AG04450 (cell line): ENCODE measurements around the gene GAREM1. TPM values are rescaled to one million over a fixed set of nuclear protein-coding genes. Genes with fewer than 3 reads are reported as not detected.
"Not testable (repeated sequence)": the region's sequence is repeated elsewhere in the genome, so short reads cannot be mapped to it uniquely, and the experiment has no call there.

ENCODE experiments used
- CTCF ChIA-PET: fragments of 300-600, 350-600 bp; formaldehyde crosslinking; extraction: SDS; loops from one replicate; lab custom pipeline; 2022; ENCODE audit warnings: antibody characterized with exemption, inconsistent platforms; lab: Charles Lee
- POLR2A ChIA-PET: fragments of 350-600 bp; formaldehyde crosslinking; extraction: SDS; loops from one replicate; lab custom pipeline; 2021; ENCODE audit warnings: antibody characterized with exemption, inconsistent platforms; lab: Yijun Ruan, JAX
- DNase-seq: peaks from one replicate; pipeline ENCODE4 v3.0.0-alpha.2; 2011; ENCODE audit warnings: low read depth, low spot score
- H3K27ac ChIP-seq: one replicate; pipeline ENCODE4 v1.5.1; 2012; ENCODE audit warnings: low read depth, low read length, control low read depth
- H3K27me3 ChIP-seq: one replicate; pipeline ENCODE4 v1.6.0; 2012; ENCODE audit warnings: low read length; ENCODE audit not compliant: control insufficient read depth, insufficient read depth
- H3K4me3 ChIP-seq: 2 replicates; pipeline ENCODE4 v1.5.1; 2011; ENCODE audit warnings: mild to moderate bottlenecking, low read depth, low read length, control low read depth
- H3K9me3 ChIP-seq: 2 replicates; pipeline ENCODE4 v1.5.1; 2012; ENCODE audit warnings: low read length; ENCODE audit not compliant: control insufficient read depth, insufficient read depth
- polyA plus RNA-seq: library from polyadenylated mRNA; depleted of rRNA; stranded (reverse); fragments of >200 nt; gene quantifications from 2 replicates; pipeline ENCODE4 v1.2.3, GENCODE V29; 2011
- TF ChIP-seq, protein P1 (sequence below): IDR thresholded peaks from 2 replicates; pipeline ENCODE4 v1.5.1; 2011; ENCODE audit warnings: low read depth, low read length, control low read depth, inconsistent platforms

GAREM1 gene
- polyA plus RNA-seq, 1 experiment, result 3.4 TPM

GRCh38 chr18:32353257-32353656 is 117.4 kb downstream of the GAREM1 start:
- Histone ChIP-seq H3K9me3 (no peaks in the 10 kb centered on the region), H3K27ac (no peak overlapping the region), H3K27me3 (no peaks in the 10 kb centered on the region), H3K4me3 (no peak overlapping the region)
- CTCF ChIA-PET, result no interaction called here
- TF ChIP-seq, protein P1, sequence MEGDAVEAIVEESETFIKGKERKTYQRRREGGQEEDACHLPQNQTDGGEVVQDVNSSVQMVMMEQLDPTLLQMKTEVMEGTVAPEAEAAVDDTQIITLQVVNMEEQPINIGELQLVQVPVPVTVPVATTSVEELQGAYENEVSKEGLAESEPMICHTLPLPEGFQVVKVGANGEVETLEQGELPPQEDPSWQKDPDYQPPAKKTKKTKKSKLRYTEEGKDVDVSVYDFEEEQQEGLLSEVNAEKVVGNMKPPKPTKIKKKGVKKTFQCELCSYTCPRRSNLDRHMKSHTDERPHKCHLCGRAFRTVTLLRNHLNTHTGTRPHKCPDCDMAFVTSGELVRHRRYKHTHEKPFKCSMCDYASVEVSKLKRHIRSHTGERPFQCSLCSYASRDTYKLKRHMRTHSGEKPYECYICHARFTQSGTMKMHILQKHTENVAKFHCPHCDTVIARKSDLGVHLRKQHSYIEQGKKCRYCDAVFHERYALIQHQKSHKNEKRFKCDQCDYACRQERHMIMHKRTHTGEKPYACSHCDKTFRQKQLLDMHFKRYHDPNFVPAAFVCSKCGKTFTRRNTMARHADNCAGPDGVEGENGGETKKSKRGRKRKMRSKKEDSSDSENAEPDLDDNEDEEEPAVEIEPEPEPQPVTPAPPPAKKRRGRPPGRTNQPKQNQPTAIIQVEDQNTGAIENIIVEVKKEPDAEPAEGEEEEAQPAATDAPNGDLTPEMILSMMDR, result no peak
- POLR2A ChIA-PET, result no interaction called here
- DNase-seq, result no peak

DNA sequence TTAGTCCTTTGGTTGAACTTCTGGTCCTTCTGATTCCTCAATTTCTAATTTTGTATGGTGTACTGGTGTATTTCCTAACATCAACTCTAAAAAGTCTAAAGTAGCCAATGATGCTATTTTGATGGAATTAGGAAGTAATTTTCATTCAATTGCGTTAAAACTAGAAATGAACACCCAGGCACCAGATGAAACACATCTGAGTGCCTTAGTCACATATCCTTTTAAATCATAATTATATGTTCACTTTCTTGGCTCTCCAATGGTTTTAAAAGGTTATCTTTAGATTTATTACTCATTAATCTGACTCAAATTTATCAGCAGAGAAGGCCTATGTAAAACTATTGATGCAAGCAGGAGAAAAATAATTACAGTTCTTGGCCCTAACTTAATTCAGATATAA is 119.7 kb downstream of the GAREM1 start:
- no peaks in the 10 kb centered on the region for H3K27me3 ChIP-seq
- ChIA-PET POLR2A (no interaction called here), CTCF (interaction anchor here (2.1 kb wide), 1 partner anchor 62 kb away, joined by 11 read pairs; no protein-coding TSS in a partner anchor)

GRCh38 chr18:32349728-32350395 is 120.8 kb downstream of the GAREM1 start:
- ChIA-PET POLR2A (interaction anchor here (0.5 to 1.3 kb wide), 4 partner anchors 34 to 121 kb away, joined by 3 to 4 read pairs (median 4); partner anchors contain the start of gene GAREM1), CTCF (interaction anchor here (0.7 to 2.1 kb wide), 2 partner anchors 61 to 121 kb away, joined by 4 to 11 read pairs; partner anchors contain the start of gene GAREM1)
- H3K27ac ChIP-seq, result peak overlapping the region; percentile 53
- H3K4me3 ChIP-seq, result peak overlapping the region; percentile 50
- TF ChIP-seq, protein P1, result no peak
- H3K9me3 ChIP-seq, result no peaks in the 10 kb centered on the region
- H3K27me3 ChIP-seq, result no peaks in the 10 kb centered on the region
- peak; percentile 87 for DNase-seq

More for the DNA sequence above, 119.7 kb downstream of the GAREM1 start:
- DNase-seq, result no peak
- H3K4me3 ChIP-seq, result no peak overlapping the region
- H3K27ac ChIP-seq, result no peak overlapping the region
- H3K9me3 ChIP-seq, result no peaks in the 10 kb centered on the region
- TF ChIP-seq, protein P1, result no peak

DNA sequence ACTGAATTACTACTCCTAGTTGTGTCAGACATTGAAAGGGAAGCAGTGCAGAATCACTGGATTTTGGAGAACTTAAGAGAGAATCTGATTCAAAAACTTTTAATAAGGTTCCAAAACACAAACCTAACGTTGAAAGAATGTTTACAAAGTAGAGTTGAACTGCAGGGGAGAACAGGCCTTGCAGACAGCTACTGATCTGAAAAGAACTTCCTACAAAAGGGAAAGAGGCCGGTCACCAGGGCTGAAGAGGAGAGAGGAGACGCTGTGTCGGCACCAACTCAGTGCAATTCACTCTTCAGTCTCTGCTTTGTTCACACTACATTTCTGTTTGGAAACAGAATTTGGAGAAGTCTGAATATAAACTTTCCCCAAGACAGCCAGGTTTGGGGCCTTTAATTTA is 124.0 kb downstream of the GAREM1 start:
- Histone ChIP-seq H3K27me3 (no peaks in the 10 kb centered on the region), H3K4me3 (no peak overlapping the region), H3K27ac (peak overlapping the region; percentile 47), H3K9me3 (no peaks in the 10 kb centered on the region)
- TF ChIP-seq, protein P1, result no peak
- no peak for DNase-seq
- CTCF ChIA-PET, result no interaction called here
- POLR2A ChIA-PET, result no interaction called here

DNA sequence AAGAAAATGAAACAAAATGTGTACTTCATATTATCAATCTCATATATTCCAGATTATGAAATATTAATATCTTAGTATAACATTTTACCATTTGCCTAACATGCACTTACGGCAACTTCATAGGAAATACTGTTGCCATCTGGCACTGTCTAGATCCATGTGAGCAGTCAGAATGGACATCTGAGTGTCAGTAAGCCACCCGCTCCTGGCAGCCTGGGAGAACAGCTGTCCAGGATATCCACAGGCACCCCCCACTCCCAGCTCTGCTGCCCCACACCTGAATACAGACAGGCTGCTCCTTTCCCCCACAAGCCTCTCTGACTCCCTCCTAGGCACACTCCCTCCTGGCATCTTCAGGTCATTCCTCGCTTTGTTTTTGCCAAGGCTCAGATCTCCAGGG is 127.0 kb downstream of the GAREM1 start:
- TF ChIP-seq, protein P1, result no peak
- Histone ChIP-seq H3K27me3 (no peaks in the 10 kb centered on the region), H3K9me3 (no peaks in the 10 kb centered on the region), H3K27ac (no peak overlapping the region), H3K4me3 (no peak overlapping the region)
- no peak for DNase-seq
- ChIA-PET CTCF (interaction anchor here (1.6 kb wide), 1 partner anchor 54 kb away, joined by 5 read pairs; no protein-coding TSS in a partner anchor), POLR2A (no interaction called here)

- H3K27me3 ChIP-seq, H3K4me3 ChIP-seq, POLR2A ChIA-PET, DNase-seq, H3K27ac ChIP-seq, CTCF ChIA-PET, H3K9me3 ChIP-seq: not testable (repeated sequence)
Measured at GRCh38 chr18:32341112-32341511, 129.6 kb downstream of the GAREM1 start.
